Measurements from ENCODE around the gene ITGB5. TPM values are rescaled to one million over a fixed set of nuclear protein-coding genes. Genes with fewer than 3 reads are reported as not detected.

ITGB5 gene
- total RNA-seq, 1 experiment from 2014 or later = 225 TPM

- CTCF ChIA-PET = no interaction called here
- no peaks in the 10 kb centered on the region for H3K4me1 Mint-ChIP-seq (ENCODE audit: low read depth, unreplicated experiment)
- intact Hi-C loops (cut with micrococcal nuclease; ENCODE audit: unreplicated experiment) = no loop called here
- peaks cover 10% of the 10 kb centered on the region for H3K36me3 Mint-ChIP-seq (ENCODE audit: insufficient read depth, unreplicated experiment)
- H3K4me3 Mint-ChIP-seq (ENCODE audit: low read depth, unreplicated experiment) = no peak overlapping the region
- BruUV-seq (replicated peaks) = no TSS peak
- no peaks in the 10 kb centered on the region for H3K27me3 Mint-ChIP-seq (ENCODE audit: unreplicated experiment)
- no peak for DNase-seq
- no peak for TF ChIP-seq CTCF (IDR thresholded peaks at IDR 0.05; ENCODE audit: unreplicated experiment)
- no peaks in the 10 kb centered on the region for H3K9me3 Mint-ChIP-seq (ENCODE audit: low read depth, unreplicated experiment)
- H3K27ac Mint-ChIP-seq (ENCODE audit: unreplicated experiment) = no peak overlapping the region
Measured at GRCh38 chr3:124804875-124805274, 82.3 kb downstream of the ITGB5 start.

- CTCF ChIA-PET = no interaction called here
- TF ChIP-seq CTCF (IDR thresholded peaks at IDR 0.05; ENCODE audit: unreplicated experiment) = no peak
- BruUV-seq (replicated peaks) = no TSS peak
Measured at GRCh38 chr3:124802702-124803101, 84.5 kb downstream of the ITGB5 start.

GRCh38 chr3:124802061-124802698, 85.0 kb downstream of the ITGB5 start:
- CTCF ChIA-PET = no interaction called here
- Mint-ChIP-seq H3K9me3 (ENCODE audit: low read depth, unreplicated experiment) (no peaks in the 10 kb centered on the region), H3K4me1 (ENCODE audit: low read depth, unreplicated experiment) (no peaks in the 10 kb centered on the region), H3K4me3 (ENCODE audit: low read depth, unreplicated experiment) (no peak overlapping the region), H3K36me3 (ENCODE audit: insufficient read depth, unreplicated experiment) (peaks cover 7% of the 10 kb centered on the region), H3K27me3 (ENCODE audit: unreplicated experiment) (no peaks in the 10 kb centered on the region), H3K27ac (ENCODE audit: unreplicated experiment) (no peak overlapping the region)
- no TSS peak for BruUV-seq (replicated peaks)
- no peak for DNase-seq
- TF ChIP-seq CTCF (IDR thresholded peaks at IDR 0.05; ENCODE audit: unreplicated experiment) = no peak
- intact Hi-C loops (cut with micrococcal nuclease; ENCODE audit: unreplicated experiment) = no loop called here

More at GRCh38 chr3:124802702-124803101, 84.5 kb downstream of the ITGB5 start:
- Mint-ChIP-seq H3K4me3 (ENCODE audit: low read depth, unreplicated experiment) (no peak overlapping the region), H3K36me3 (ENCODE audit: insufficient read depth, unreplicated experiment) (peaks cover 11% of the 10 kb centered on the region), H3K9me3 (ENCODE audit: low read depth, unreplicated experiment) (no peaks in the 10 kb centered on the region), H3K4me1 (ENCODE audit: low read depth, unreplicated experiment) (no peaks in the 10 kb centered on the region), H3K27ac (ENCODE audit: unreplicated experiment) (no peak overlapping the region), H3K27me3 (ENCODE audit: unreplicated experiment) (no peaks in the 10 kb centered on the region)
- DNase-seq = no peak
- intact Hi-C loops (cut with micrococcal nuclease; ENCODE audit: unreplicated experiment) = no loop called here

GRCh38 chr3:124800511-124801258, 86.5 kb downstream of the ITGB5 start:
- no peak for TF ChIP-seq CTCF (IDR thresholded peaks at IDR 0.05; ENCODE audit: unreplicated experiment)
- Mint-ChIP-seq H3K9me3 (ENCODE audit: low read depth, unreplicated experiment) (no peaks in the 10 kb centered on the region), H3K4me3 (ENCODE audit: low read depth, unreplicated experiment) (no peak overlapping the region), H3K36me3 (ENCODE audit: insufficient read depth, unreplicated experiment) (peaks cover 15% of the 10 kb centered on the region), H3K4me1 (ENCODE audit: low read depth, unreplicated experiment) (no peaks in the 10 kb centered on the region), H3K27me3 (ENCODE audit: unreplicated experiment) (no peaks in the 10 kb centered on the region), H3K27ac (ENCODE audit: unreplicated experiment) (no peak overlapping the region)
- no peak for DNase-seq
- intact Hi-C loops (cut with micrococcal nuclease; ENCODE audit: unreplicated experiment) = no loop called here
- CTCF ChIA-PET = no interaction called here
- BruUV-seq (replicated peaks) = no TSS peak

All from Calu3 (cell line).